Measurements from ENCODE around the gene CTSL. TPM values are rescaled to one million over a fixed set of nuclear protein-coding genes. Genes with fewer than 3 reads are reported as not detected.
A peak's percentile ranks its signal among the peaks of the same experiment; 100 is the strongest.

CTSL gene
- total and polyA plus RNA-seq, 7 donors = 45.8 to 995 (median 75.3) TPM

DNA sequence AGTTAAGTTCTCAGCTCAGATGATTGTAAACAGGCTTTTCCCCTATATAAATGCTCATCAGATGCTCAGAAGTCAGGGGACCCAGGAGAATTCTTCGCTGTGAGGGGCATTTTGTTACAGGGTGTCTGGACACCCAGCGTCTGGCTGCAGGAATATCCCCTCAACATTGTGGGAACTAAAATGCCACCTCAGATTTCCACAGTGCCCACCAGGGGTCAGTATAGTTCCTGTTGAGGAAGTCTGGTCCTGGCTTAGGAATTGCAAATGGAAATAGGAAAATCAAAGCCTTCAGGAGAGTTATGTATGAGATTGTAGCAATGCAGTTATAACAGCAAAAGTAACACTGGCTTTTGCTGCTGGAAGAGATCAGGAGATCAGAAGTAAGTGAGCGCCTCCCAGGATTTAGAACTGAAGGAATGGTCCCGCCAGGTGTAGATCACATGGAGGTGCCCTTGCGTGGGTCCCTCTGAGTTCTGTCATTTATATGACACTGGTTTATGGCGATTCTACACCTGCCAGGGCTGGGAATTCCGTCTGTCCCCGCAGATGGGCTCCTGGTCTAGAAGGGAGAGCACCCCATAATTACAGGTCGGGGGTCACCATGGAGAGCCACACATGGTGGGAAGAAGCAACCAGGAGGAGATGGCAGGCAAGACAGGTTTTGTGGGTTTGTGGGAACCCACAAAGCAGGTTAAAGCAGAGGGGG is 47.1 kb upstream of the CTSL start:
- no peaks in the 10 kb centered on the region for H3K4me1 ChIP-seq
- DNase-seq = peak in 1 of 2 donors; percentile 47
- 73 to 75% (median 74%) methylated on average over 9 of the region's 9 CpGs for WGBS, 3 donors
- TF ChIP-seq, protein P1, sequence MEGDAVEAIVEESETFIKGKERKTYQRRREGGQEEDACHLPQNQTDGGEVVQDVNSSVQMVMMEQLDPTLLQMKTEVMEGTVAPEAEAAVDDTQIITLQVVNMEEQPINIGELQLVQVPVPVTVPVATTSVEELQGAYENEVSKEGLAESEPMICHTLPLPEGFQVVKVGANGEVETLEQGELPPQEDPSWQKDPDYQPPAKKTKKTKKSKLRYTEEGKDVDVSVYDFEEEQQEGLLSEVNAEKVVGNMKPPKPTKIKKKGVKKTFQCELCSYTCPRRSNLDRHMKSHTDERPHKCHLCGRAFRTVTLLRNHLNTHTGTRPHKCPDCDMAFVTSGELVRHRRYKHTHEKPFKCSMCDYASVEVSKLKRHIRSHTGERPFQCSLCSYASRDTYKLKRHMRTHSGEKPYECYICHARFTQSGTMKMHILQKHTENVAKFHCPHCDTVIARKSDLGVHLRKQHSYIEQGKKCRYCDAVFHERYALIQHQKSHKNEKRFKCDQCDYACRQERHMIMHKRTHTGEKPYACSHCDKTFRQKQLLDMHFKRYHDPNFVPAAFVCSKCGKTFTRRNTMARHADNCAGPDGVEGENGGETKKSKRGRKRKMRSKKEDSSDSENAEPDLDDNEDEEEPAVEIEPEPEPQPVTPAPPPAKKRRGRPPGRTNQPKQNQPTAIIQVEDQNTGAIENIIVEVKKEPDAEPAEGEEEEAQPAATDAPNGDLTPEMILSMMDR (IDR thresholded peaks at IDR 0.05) = peak; percentile 83
- no peak overlapping the region for H3K4me3 ChIP-seq
- no peaks in the 10 kb centered on the region for H3K9me3 ChIP-seq
- ATAC-seq = peak in 3 of 4 donors; percentile 52 to 68 (median 60)
- H3K27me3 ChIP-seq (ENCODE audit: insufficient read depth in 3 of 3, low read length in 2 of 3) = no peaks in the 10 kb centered on the region
- H3K27ac ChIP-seq = no peak overlapping the region
- no peaks in the 10 kb centered on the region for H3K36me3 ChIP-seq (ENCODE audit: insufficient read depth in 1 of 2, low read depth in 1 of 2)
- intact Hi-C loops (cut with DNase I) = loop anchor here (2.0 to 10.0 kb wide), 4 partner anchors 356 to 1323 kb away; no protein-coding TSS in a partner anchor

- Histone ChIP-seq H3K4me1 (no peaks in the 10 kb centered on the region), H3K4me3 (no peak overlapping the region), H3K27me3 (ENCODE audit: insufficient read depth in 3 of 3, low read length in 2 of 3) (no peaks in the 10 kb centered on the region), H3K27ac (no peak overlapping the region), H3K36me3 (ENCODE audit: insufficient read depth in 1 of 2, low read depth in 1 of 2) (no peaks in the 10 kb centered on the region), H3K9me3 (no peaks in the 10 kb centered on the region)
- intact Hi-C loops (cut with DNase I) = loop anchor here (5.0 kb wide), 2 partner anchors 46 to 131 kb away; partner anchors contain the start of gene CTSL (in 1 of the 2)
- 88 to 92% (median 88%) methylated on average over 11 of the region's 11 CpGs for WGBS, 3 donors
- TF ChIP-seq, protein P1 (IDR thresholded peaks at IDR 0.05) = no peak
- DNase-seq = no peak
- ATAC-seq = no peak
These were observed 44.5 kb upstream of the CTSL start for GRCh38 chr9:87681271-87682061.

DNA sequence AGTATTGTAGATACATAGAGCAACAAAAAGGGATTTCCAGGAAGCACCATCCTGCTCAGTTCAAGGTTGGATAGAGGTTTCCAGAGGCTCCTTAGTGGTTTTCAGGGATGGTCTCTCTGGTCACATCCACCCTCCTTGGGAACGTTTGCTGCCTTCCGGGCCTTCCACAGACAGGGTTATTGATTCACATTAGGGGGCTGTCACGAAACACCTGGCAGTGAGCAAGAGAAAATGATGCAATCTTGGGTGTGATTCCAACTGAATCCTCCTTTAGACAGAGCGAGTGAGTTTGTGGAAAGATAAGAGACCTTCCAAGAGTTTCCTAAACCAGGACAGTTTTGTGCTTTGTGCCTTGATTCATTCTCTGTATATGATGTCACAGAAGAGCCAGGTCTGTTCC is 43.8 kb upstream of the CTSL start:
- Histone ChIP-seq H3K4me1 (no peaks in the 10 kb centered on the region), H3K36me3 (ENCODE audit: insufficient read depth in 1 of 2, low read depth in 1 of 2) (no peaks in the 10 kb centered on the region), H3K9me3 (no peaks in the 10 kb centered on the region), H3K27ac (no peak overlapping the region), H3K4me3 (no peak overlapping the region), H3K27me3 (ENCODE audit: insufficient read depth in 3 of 3, low read length in 2 of 3) (no peaks in the 10 kb centered on the region)
- DNase-seq (no peak), ATAC-seq (no peak)
- intact Hi-C loops (cut with DNase I) = loop anchor here (5.0 kb wide), 2 partner anchors 45 to 130 kb away; partner anchors contain the start of gene CTSL (in 1 of the 2)
- WGBS, 3 donors = 60 to 80% (median 74%) methylated on average over 4 of the region's 4 CpGs
- TF ChIP-seq, protein P1 (IDR thresholded peaks at IDR 0.05) = no peak

GRCh38 chr9:87682618-87683017 is 43.3 kb upstream of the CTSL start:
- intact Hi-C loops (cut with DNase I) = loop anchor here (5.0 kb wide), 2 partner anchors 45 to 130 kb away; partner anchors contain the start of gene CTSL (in 1 of the 2)
- Histone ChIP-seq H3K4me1 (no peaks in the 10 kb centered on the region), H3K27ac (no peak overlapping the region), H3K27me3 (ENCODE audit: insufficient read depth in 3 of 3, low read length in 2 of 3) (no peaks in the 10 kb centered on the region), H3K4me3 (no peak overlapping the region), H3K9me3 (no peaks in the 10 kb centered on the region), H3K36me3 (ENCODE audit: insufficient read depth in 1 of 2, low read depth in 1 of 2) (no peaks in the 10 kb centered on the region)
- no peak for DNase-seq
- no peak for ATAC-seq
- WGBS, 3 donors = 93 to 94% (median 94%) methylated on average over 4 of the region's 4 CpGs
- TF ChIP-seq, protein P1 (IDR thresholded peaks at IDR 0.05) = no peak
